ENCODE data around the gene ADAMTS3.

GRCh38 chr4:72341432-72341820 is 227.6 kb downstream of the ADAMTS3 start:
- no peak for TF ChIP-seq CTCF (IDR thresholded peaks at IDR 0.05)
- no peak for TF ChIP-seq POLR2A (IDR thresholded peaks at IDR 0.05)
